Activated naive CD4-positive, alpha-beta T cell (primary cell): ENCODE measurements around the gene CDC42BPB.

ENCODE experiments used
- DNase-seq, 4 experiments: peaks; one replicate each; lab custom pipeline; 2025; lab: John Stamatoyannopoulos, UW

The CDC42BPB gene

GRCh38 chr14:103073876-103074728 is 16.8 kb upstream of the CDC42BPB start:
- no peak for DNase-seq

- DNase-seq = no peak
These were observed 16.1 kb upstream of the CDC42BPB start for GRCh38 chr14:103073367-103073875.

- no peak for DNase-seq
These were observed 15.4 kb upstream of the CDC42BPB start for GRCh38 chr14:103072595-103073366.

GRCh38 chr14:103071544-103072251 is 14.3 kb upstream of the CDC42BPB start:
- no peak for DNase-seq

GRCh38 chr14:103070971-103071542 is 13.7 kb upstream of the CDC42BPB start:
- no peak for DNase-seq

GRCh38 chr14:103070263-103070885 is 13.0 kb upstream of the CDC42BPB start:
- no peak for DNase-seq

- DNase-seq = no peak
These were observed 11.2 kb upstream of the CDC42BPB start for GRCh38 chr14:103068351-103069073.

- no peak for DNase-seq
These were observed 10.0 kb upstream of the CDC42BPB start for GRCh38 chr14:103067231-103067954.

- DNase-seq = no peak
These were observed 9.1 kb upstream of the CDC42BPB start for GRCh38 chr14:103066399-103066798.

- DNase-seq = no peak
These were observed 8.5 kb upstream of the CDC42BPB start for GRCh38 chr14:103065861-103066260.

GRCh38 chr14:103064978-103065377 is 7.6 kb upstream of the CDC42BPB start:
- no peak for DNase-seq

GRCh38 chr14:103064436-103064835 is 7.1 kb upstream of the CDC42BPB start:
- no peak for DNase-seq

GRCh38 chr14:103061482-103061976 is 4.2 kb upstream of the CDC42BPB start:
- no peak for DNase-seq

- DNase-seq = no peak
These were observed 2.2 kb upstream of the CDC42BPB start for GRCh38 chr14:103059556-103059955.

- DNase-seq = no peak
These were observed 1.1 kb upstream of the CDC42BPB start for GRCh38 chr14:103058164-103059055.

- no peak for DNase-seq
These were observed 349 bp downstream of the CDC42BPB start for GRCh38 chr14:103057028-103057371.

GRCh38 chr14:103056322-103057027 is 874 bp downstream of the CDC42BPB start:
- DNase-seq = no peak

- DNase-seq = no peak
These were observed 1.7 kb downstream of the CDC42BPB start for GRCh38 chr14:103055695-103056094.
